Peyer's patch (tissue), 4 donors: ENCODE measurements around the gene CLHC1. TPM values are rescaled to one million over a fixed set of nuclear protein-coding genes. Genes with fewer than 3 reads are reported as not detected.
"Not testable (repeated sequence)": the region's sequence is repeated elsewhere in the genome, so short reads cannot be mapped to it uniquely, and the experiment has no call there.

Source experiments
- DNase-seq, 3 donors: peaks; one replicate each; pipeline ENCODE4 v3.0.0-alpha.2; 2017 to 2019
- H3K27ac ChIP-seq, 4 donors: fragments of 200-600 bp; sonication (generic); one replicate each; pipeline ENCODE4 v1.5.1; 2016 to 2019
- H3K27me3 ChIP-seq, 2 donors: fragments of 200-600 bp; sonication (generic); one replicate each; pipeline ENCODE4 v1.5.1; 2019
- H3K36me3 ChIP-seq, 3 donors: fragments of 200-600 bp; sonication (generic); one replicate each; pipeline ENCODE4 v1.5.1; 2016 to 2019
- H3K4me1 ChIP-seq, 4 donors: fragments of 200-600 bp; sonication (generic); one replicate each; pipeline ENCODE4 v1.5.1; 2016 to 2019
- H3K4me3 ChIP-seq, 4 donors: fragments of 200-600 bp; sonication (generic); 1 replicate in 3 of 4; 2 replicates in 1 of 4; pipeline ENCODE4 v1.5.1; 2016 to 2019; ENCODE audit warnings: mild to moderate bottlenecking in 1 of 4
- H3K9me3 ChIP-seq, 4 donors: fragments of 200-600 bp; sonication (generic); one replicate each; pipeline ENCODE4 v1.5.1; 2016 to 2019; ENCODE audit warnings: mild to moderate bottlenecking in 1 of 4
- POLR2A ChIP-seq, 2 donors: fragments of 450-650 bp; IDR thresholded peaks; one replicate each; pipeline ENCODE4 v1.5.1; 2017; ENCODE audit warnings: antibody characterized with exemption in 2 of 2, mild to moderate bottlenecking in 2 of 2, moderate library complexity in 2 of 2
- total RNA-seq, 4 donors: library from RNA; depleted of rRNA; stranded (reverse); fragments of >200 nt; gene quantifications; one replicate each; pipeline ENCODE4 v1.1.0, GENCODE V29; 2016
- TF ChIP-seq, protein P1 (sequence below), 6 experiments: fragments of 450-650 bp in 4 of 6; fragments of 200-600 bp in 2 of 6; sonication (generic) in 1 of 6; IDR thresholded peaks; one replicate each; pipeline ENCODE4 v1.5.1; 2017 to 2019; ENCODE audit warnings: antibody characterized with exemption in 6 of 6, mild to moderate bottlenecking in 3 of 6, moderate library complexity in 1 of 6

The CLHC1 gene
- total RNA-seq, 4 donors from 2014 or later = 1.9 to 15.3 (median 8.1) TPM

DNA sequence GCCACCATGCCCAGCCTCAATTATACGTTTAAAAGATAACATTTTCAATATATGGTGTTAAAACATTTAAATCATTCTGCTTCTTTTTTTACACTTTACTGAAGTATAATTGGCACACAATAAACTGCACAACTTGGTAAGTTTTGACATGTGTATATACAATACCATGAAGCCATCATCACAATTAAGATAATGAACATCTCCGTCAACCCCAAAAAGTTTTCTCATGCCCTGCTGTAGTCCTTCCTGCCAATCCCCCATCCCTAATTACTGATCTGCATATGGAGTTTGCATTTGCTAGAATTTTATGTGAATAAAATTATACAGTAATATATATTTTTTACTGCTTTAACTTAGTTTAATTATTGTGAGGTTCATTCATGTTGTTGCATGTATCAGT is 96.6 kb downstream of the CLHC1 start:
- H3K27me3 ChIP-seq = no peaks in the 10 kb centered on the region
- H3K9me3 ChIP-seq = no peaks in the 10 kb centered on the region
- peak overlapping the region in 2 of 4 donors; percentile 66 to 79 for H3K27ac ChIP-seq
- no peak for DNase-seq
- peaks cover 0 to 43% (median 7%) of the 10 kb centered on the region in 4 donors for H3K4me1 ChIP-seq
- H3K4me3 ChIP-seq = no peak overlapping the region
- TF ChIP-seq POLR2A (IDR thresholded peaks at IDR 0.05) = no peak
- no peaks in the 10 kb centered on the region for H3K36me3 ChIP-seq

DNA sequence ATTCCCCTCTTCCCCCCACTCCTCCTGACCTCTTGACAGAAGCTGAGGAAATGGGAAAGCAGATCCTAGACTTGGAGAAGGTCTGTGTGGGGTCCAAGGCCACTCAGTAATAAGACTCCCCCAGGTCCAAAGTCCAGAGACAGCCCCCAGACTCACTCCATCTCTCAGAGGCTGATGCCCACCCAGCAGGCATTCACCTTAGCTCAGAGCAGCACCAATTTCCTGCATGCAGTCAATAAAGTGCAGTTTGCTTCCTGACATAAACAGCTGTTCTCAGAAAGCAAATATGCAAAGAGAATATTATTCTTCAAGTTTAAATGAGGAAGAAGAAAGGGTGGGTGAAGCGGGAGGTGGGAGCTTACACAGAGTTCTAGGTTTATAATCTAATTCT is 97.8 kb downstream of the CLHC1 start:
- H3K4me1 ChIP-seq = peaks cover 0 to 40% (median 7%) of the 10 kb centered on the region in 4 donors
- H3K36me3 ChIP-seq = no peaks in the 10 kb centered on the region
- H3K4me3 ChIP-seq = peak overlapping the region in 3 of 4 donors; percentile 27 to 34 (median 34)
- TF ChIP-seq POLR2A (IDR thresholded peaks at IDR 0.05) = no peak
- TF ChIP-seq, protein P1, sequence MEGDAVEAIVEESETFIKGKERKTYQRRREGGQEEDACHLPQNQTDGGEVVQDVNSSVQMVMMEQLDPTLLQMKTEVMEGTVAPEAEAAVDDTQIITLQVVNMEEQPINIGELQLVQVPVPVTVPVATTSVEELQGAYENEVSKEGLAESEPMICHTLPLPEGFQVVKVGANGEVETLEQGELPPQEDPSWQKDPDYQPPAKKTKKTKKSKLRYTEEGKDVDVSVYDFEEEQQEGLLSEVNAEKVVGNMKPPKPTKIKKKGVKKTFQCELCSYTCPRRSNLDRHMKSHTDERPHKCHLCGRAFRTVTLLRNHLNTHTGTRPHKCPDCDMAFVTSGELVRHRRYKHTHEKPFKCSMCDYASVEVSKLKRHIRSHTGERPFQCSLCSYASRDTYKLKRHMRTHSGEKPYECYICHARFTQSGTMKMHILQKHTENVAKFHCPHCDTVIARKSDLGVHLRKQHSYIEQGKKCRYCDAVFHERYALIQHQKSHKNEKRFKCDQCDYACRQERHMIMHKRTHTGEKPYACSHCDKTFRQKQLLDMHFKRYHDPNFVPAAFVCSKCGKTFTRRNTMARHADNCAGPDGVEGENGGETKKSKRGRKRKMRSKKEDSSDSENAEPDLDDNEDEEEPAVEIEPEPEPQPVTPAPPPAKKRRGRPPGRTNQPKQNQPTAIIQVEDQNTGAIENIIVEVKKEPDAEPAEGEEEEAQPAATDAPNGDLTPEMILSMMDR (IDR thresholded peaks at IDR 0.05) = no peak
- peak in 1 of 3 donors; percentile 20 for DNase-seq
- H3K27me3 ChIP-seq = no peaks in the 10 kb centered on the region
- H3K27ac ChIP-seq = peak overlapping the region; percentile 63 to 73 (median 65)
- H3K9me3 ChIP-seq = no peaks in the 10 kb centered on the region

DNA sequence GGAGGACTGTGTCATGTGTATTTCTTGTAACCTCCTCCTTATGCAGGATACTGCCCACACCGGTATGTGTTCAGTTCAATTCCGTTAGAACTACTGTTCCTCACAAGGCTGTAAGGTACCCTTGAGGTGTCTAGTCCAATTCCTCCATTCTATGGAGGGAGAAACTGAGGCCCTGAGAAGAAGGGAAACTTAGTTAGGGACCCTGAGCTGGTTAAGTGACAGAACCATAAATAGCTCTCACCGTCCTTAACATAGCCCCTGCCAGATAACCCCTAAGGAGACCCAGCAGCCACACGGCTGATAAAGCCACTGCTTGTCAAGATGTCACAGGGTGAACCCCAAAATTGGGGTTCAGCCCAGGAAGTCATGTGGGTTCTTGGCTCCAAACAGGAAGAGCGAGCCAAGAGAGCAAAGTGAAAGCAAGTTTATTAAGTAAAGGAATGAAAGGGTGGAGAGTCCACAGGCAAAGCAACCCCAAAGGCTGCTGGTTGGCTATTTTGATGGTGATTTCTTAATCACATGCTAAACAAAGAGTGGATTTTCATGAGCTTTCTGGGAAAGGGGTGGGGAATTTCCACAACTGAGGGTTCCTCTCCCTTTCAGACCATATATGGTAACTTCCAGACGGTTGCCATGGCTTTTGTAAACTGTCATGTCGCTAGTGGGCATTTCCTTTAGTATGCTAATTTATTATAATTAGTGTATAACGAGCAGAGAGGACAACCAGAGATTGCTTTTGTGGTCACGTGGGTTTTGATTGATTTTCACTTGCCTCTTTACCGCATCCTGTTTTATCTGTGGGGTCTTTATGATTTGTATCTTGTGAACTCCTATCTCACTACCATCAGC is 98.4 kb downstream of the CLHC1 start:
- DNase-seq = peak in 2 of 3 donors; percentile 40 to 68
- Histone ChIP-seq H3K4me3 (peak overlapping the region; percentile 27 to 45 (median 34)), H3K4me1 (peaks cover 0 to 35% (median 7%) of the 10 kb centered on the region in 4 donors), H3K36me3 (no peaks in the 10 kb centered on the region), H3K9me3 (no peaks in the 10 kb centered on the region), H3K27ac (peak overlapping the region; percentile 63 to 73 (median 65)), H3K27me3 (no peaks in the 10 kb centered on the region)
- TF ChIP-seq POLR2A (IDR thresholded peaks at IDR 0.05) = no peak
- TF ChIP-seq, protein P1 (IDR thresholded peaks at IDR 0.05) = no peak

DNA sequence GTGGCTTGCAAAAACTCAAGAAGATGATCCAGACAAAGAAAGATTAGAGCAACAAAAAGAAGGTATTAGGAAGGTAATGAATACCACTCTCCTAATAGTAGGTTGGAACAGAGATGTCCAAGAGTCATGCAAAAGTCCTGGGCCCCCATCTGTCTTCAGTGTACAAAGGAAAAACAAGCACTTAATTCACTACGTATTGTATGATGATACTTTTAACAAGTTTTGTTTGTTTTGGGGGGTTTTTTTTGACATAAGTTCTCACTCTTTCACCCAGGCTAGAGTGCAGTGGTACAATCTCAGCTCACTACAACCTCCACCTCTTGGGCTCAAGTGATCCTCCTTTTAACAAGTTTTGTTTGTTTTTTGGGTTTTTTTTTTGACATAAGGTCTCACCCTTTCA is 101.2 kb downstream of the CLHC1 start:
- DNase-seq = no peak
- no peaks in the 10 kb centered on the region for H3K27me3 ChIP-seq
- no peaks in the 10 kb centered on the region for H3K36me3 ChIP-seq
- no peak for TF ChIP-seq POLR2A (IDR thresholded peaks at IDR 0.05)
- TF ChIP-seq, protein P1 (IDR thresholded peaks at IDR 0.05) = no peak
- no peaks in the 10 kb centered on the region for H3K9me3 ChIP-seq
- H3K4me3 ChIP-seq = no peak overlapping the region
- H3K27ac ChIP-seq = no peak overlapping the region
- H3K4me1 ChIP-seq = peaks cover 0 to 16% (median 7%) of the 10 kb centered on the region in 4 donors

DNA sequence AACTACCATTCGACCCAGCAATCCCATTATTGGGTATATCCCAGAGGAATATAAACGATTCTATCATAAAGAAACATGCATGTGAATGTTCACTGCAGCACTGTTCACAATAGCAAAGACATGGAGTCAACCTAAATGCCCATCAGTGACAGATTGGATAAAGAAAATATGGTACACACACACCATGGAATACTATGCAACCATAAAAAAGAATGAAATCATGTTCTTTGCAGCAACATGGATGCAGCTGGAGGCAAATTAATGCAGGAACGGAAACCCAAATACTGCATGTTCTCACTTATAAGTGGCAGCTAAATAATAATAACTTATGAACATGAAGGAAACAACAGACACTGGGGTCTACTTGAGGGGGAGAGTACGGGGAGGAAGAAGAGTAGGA is 105.5 kb downstream of the CLHC1 start:
- H3K27me3 ChIP-seq, H3K4me3 ChIP-seq, DNase-seq, H3K9me3 ChIP-seq, H3K27ac ChIP-seq, H3K36me3 ChIP-seq, H3K4me1 ChIP-seq: not testable (repeated sequence)

Other genes starting within 250 kb of the CLHC1 start
- gene RTN4, start 181.8 kb downstream of the CLHC1 start, total RNA-seq = 100 to 1,000 TPM; 140 to 313 (median 195) TPM
- 1,000 to 10,000 TPM in 1 of 4 donors, 100 to 1,000 TPM in 3; 314 to 1,603 (median 586) TPM for gene RPS27A, start 395 bp upstream of the CLHC1 start, total RNA-seq
- gene MTIF2, start 36.9 kb upstream of the CLHC1 start, total RNA-seq = 10 to 100 TPM; 31.3 to 46.2 (median 34.6) TPM
- 10 to 100 TPM in 3 of 4 donors, 1 to 10 TPM in 1; 7.7 to 95.7 (median 16.9) TPM for gene CCDC88A, start 187.6 kb upstream of the CLHC1 start, total RNA-seq